Lower leg skin (tissue), 4 donors: Measurements from ENCODE around the gene ATP8B4. TPM values are rescaled to one million over a fixed set of nuclear protein-coding genes. Genes with fewer than 3 reads are reported as not detected.

ENCODE experiments used
- DNase-seq, 2 donors: peaks; one replicate each; pipeline ENCODE4 v3.0.0-alpha.2; 2019; ENCODE audit warnings: low spot score in 2 of 2
- H3K4me3 ChIP-seq: fragments of 200-600 bp; sonication (generic); 2 replicates; pipeline ENCODE4 v1.5.1; 2017; ENCODE audit warnings: mild to moderate bottlenecking, low read depth; ENCODE audit not compliant: poor library complexity, severe bottlenecking
- POLR2A ChIP-seq, 2 donors: fragments of 450-650 bp; IDR thresholded peaks; one replicate each; pipeline ENCODE4 v1.6.1; 2016 to 2017; ENCODE audit warnings: antibody characterized with exemption in 2 of 2, mild to moderate bottlenecking in 1 of 2, moderate library complexity in 1 of 2
- WGBS, 2 donors: methylation state at CpG; one replicate each; pipeline ENCODE4 v1.1.5; 2018; 5-methylcytosine and 5-hydroxymethylcytosine counted together
- intact Hi-C: fragments of 100-400 bp; cut with DNase I; formaldehyde crosslinking; loops from one replicate; pipeline ENCODE4 v1.15.0; 2023; ENCODE audit warnings: low total_unique reads
- total RNA-seq, 4 donors: library from RNA; depleted of rRNA; stranded (reverse); fragments of >200 nt; gene quantifications; one replicate each; pipeline ENCODE4 v1.1.0, GENCODE V29; 2016
- TF ChIP-seq, protein P1 (sequence below), 3 donors: fragments of 450-650 bp; IDR thresholded peaks; one replicate each; pipeline ENCODE4 v1.5.1; 2016; ENCODE audit warnings: antibody characterized with exemption in 3 of 3, mild to moderate bottlenecking in 3 of 3, moderate library complexity in 2 of 3

Gene ATP8B4
- total RNA-seq, 4 donors from 2014 or later, result 1.9 to 6.3 (median 2.9) TPM

DNA sequence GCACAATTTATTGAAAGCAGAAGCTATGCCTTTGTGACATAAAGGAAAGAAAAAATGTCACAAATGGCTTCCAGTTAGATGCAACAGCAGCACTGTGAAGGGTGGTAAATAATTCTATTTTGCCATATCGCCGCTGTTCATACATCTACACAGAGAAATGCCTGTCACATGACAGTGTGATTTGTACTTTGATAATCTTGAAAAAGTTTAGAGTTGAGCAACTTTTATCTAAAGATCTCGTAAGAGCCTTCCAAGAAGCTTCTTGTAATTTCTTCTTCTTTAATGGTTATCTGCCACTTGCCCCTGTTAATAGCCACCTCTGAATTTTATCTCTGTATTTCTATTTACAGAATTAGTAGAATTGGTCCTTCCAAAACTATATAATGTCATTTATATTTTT lies 192.3 kb downstream of the ATP8B4 start:
- 57 to 58% methylated on average over 3 of the region's 3 CpGs for WGBS, 2 donors
- no peak for DNase-seq
- intact Hi-C loops, result no loop called here
- H3K4me3 ChIP-seq, result no peak overlapping the region
- TF ChIP-seq, protein P1, sequence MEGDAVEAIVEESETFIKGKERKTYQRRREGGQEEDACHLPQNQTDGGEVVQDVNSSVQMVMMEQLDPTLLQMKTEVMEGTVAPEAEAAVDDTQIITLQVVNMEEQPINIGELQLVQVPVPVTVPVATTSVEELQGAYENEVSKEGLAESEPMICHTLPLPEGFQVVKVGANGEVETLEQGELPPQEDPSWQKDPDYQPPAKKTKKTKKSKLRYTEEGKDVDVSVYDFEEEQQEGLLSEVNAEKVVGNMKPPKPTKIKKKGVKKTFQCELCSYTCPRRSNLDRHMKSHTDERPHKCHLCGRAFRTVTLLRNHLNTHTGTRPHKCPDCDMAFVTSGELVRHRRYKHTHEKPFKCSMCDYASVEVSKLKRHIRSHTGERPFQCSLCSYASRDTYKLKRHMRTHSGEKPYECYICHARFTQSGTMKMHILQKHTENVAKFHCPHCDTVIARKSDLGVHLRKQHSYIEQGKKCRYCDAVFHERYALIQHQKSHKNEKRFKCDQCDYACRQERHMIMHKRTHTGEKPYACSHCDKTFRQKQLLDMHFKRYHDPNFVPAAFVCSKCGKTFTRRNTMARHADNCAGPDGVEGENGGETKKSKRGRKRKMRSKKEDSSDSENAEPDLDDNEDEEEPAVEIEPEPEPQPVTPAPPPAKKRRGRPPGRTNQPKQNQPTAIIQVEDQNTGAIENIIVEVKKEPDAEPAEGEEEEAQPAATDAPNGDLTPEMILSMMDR (IDR thresholded peaks at IDR 0.05), result no peak
- no peak for TF ChIP-seq POLR2A (IDR thresholded peaks at IDR 0.05)

DNA sequence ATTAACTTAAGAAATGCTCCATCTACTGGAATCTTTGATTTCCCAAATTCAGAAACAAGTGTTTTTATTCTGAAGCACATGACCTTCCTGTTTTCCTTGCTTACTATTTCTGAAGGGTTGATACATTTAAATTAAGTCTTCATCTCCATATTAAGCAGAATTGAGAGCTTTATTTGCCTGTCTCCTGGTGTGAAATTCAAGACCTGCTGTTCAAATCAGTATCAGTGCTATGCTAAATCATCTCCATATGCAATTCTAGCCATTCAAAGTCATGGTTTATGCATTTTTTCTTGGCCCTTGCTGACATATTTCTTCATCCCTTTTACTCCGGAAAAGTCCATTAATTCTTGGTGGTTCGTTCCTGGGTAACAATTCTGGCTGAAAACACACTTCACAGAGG lies 195.4 kb downstream of the ATP8B4 start:
- DNase-seq, result no peak

DNA sequence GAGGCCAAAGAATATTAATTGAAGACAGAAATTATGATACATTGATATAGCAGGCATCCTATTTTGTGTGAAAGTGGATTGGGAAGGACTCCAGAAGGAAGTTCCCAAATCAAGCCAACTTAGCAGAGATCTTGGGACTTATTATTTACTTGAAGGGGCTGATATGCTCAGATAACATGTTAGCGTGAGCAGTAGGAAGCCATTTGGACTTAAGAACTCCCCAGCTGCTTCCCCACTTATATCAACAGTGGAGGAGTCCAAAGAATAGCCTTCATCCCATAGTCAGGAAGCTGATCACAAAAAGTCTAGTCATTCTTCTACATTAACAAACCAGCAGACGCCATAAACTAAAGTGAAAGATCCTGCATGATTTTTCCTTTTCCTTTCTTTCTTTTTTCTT lies 200.0 kb downstream of the ATP8B4 start:
- H3K4me3 ChIP-seq, result no peak overlapping the region
- intact Hi-C loops, result no loop called here
- 90 to 92% methylated on average over 2 of the region's 2 CpGs for WGBS, 2 donors
- TF ChIP-seq, protein P1 (IDR thresholded peaks at IDR 0.05), result no peak
- TF ChIP-seq POLR2A (IDR thresholded peaks at IDR 0.05), result no peak
- DNase-seq, result no peak

More for the DNA sequence above, 195.4 kb downstream of the ATP8B4 start:
- intact Hi-C loops, result no loop called here
- no peak overlapping the region for H3K4me3 ChIP-seq
- TF ChIP-seq POLR2A (IDR thresholded peaks at IDR 0.05), result no peak
- TF ChIP-seq, protein P1 (IDR thresholded peaks at IDR 0.05), result no peak
- WGBS, 2 donors, result 75 to 86% methylated on average over 2 of the region's 2 CpGs

DNA sequence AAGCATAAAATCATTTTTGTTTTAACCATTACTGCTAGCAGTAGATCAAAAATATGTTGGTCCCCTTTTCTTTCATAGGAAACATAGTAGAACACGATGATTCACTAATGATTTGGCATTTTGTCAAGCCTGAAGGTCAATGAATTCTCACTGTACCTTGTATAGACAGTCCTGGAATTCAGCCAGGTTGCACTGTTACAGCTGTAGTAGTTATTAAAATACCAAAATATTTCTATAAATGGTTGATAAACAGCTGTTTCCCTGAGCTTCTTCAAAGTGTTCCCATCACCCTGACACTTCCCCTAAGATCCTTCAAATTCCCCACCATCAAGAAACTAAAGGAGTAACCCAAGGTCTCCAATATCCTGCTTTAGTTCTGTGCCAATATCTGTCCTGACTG lies 200.9 kb downstream of the ATP8B4 start:
- H3K4me3 ChIP-seq, result no peak overlapping the region
- no peak for DNase-seq
- WGBS, 2 donors, result 10% methylated on average over 1 of the region's 1 CpG
- TF ChIP-seq, protein P1 (IDR thresholded peaks at IDR 0.05), result no peak
- TF ChIP-seq POLR2A (IDR thresholded peaks at IDR 0.05), result no peak
- intact Hi-C loops, result no loop called here

DNA sequence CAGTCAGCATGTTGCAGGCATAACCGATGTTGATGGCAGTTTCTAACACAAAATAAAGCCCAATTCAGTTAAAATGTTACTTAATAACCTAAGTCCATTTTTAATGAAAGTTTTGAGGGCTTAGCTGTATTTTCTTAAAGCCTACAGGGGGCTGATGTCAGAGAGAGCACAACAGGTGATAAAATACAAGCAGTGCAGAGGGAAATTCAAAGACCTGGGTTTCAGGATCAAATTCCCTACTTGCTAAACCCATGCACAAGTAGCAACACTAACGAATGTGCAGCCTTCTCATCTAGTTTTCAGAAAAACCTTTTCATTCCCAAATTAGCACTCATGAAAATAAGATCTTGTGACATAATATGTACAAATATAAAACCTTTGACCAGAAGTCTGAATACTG lies 202.0 kb downstream of the ATP8B4 start:
- no peak for DNase-seq
- H3K4me3 ChIP-seq, result no peak overlapping the region
- TF ChIP-seq, protein P1 (IDR thresholded peaks at IDR 0.05), result no peak
- TF ChIP-seq POLR2A (IDR thresholded peaks at IDR 0.05), result no peak
- 48 to 49% methylated on average over 2 of the region's 2 CpGs for WGBS, 2 donors
- intact Hi-C loops, result no loop called here

DNA sequence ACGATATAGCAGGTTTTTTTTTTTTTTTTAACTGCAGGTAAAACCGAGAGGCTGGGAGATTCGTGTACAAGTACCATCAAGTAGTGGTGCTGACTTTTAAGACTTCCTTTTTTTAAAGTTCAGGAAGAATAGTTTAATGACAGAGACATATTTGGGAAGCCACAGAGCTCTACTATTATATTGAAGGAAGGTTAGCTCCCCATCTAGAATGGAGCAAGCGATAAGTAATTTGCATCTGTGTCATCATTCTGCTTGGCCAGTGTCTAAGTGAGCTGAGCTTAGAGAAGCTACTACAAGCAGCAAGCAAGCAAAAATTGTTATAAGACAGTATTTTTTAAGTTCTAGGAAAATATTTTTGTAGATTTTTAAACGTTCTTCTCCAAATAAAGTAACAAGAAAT lies 203.2 kb downstream of the ATP8B4 start:
- H3K4me3 ChIP-seq, result no peak overlapping the region
- TF ChIP-seq, protein P1 (IDR thresholded peaks at IDR 0.05), result no peak
- TF ChIP-seq POLR2A (IDR thresholded peaks at IDR 0.05), result no peak
- no peak for DNase-seq
- 79 to 81% methylated on average over 5 of the region's 5 CpGs for WGBS, 2 donors
- intact Hi-C loops, result no loop called here
